ENCODE results near the gene TCF7L1.

GRCh38 chr2:85355521-85355920, 222.3 kb downstream of the TCF7L1 start:
- no peak for TF ChIP-seq POLR2A (IDR thresholded peaks at IDR 0.05)
- TF ChIP-seq, protein P1, sequence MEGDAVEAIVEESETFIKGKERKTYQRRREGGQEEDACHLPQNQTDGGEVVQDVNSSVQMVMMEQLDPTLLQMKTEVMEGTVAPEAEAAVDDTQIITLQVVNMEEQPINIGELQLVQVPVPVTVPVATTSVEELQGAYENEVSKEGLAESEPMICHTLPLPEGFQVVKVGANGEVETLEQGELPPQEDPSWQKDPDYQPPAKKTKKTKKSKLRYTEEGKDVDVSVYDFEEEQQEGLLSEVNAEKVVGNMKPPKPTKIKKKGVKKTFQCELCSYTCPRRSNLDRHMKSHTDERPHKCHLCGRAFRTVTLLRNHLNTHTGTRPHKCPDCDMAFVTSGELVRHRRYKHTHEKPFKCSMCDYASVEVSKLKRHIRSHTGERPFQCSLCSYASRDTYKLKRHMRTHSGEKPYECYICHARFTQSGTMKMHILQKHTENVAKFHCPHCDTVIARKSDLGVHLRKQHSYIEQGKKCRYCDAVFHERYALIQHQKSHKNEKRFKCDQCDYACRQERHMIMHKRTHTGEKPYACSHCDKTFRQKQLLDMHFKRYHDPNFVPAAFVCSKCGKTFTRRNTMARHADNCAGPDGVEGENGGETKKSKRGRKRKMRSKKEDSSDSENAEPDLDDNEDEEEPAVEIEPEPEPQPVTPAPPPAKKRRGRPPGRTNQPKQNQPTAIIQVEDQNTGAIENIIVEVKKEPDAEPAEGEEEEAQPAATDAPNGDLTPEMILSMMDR (IDR thresholded peaks at IDR 0.05) = no peak

All from uterus (tissue), 2 donors.